ENCODE measurements around the gene FHAD1.

FHAD1 gene

GRCh38 chr1:15337656-15338402, 90.8 kb downstream of the FHAD1 start:
- Histone ChIP-seq H3K27ac (ENCODE audit: low read depth, low read length) (no peak overlapping the region), H3K9me2 (replicated peaks; ENCODE audit: control insufficient read depth, low read length) (no peaks in the 10 kb centered on the region)
- no peak for TF ChIP-seq CTCF (IDR thresholded peaks at IDR 0.05; ENCODE audit: low read depth, low read length, poor library complexity, severe bottlenecking)
- TF ChIP-seq EZH2phosphoT487 (IDR thresholded peaks at IDR 0.05; ENCODE audit: borderline replicate concordance, low read length): no peak

GRCh38 chr1:15339570-15339969, 92.5 kb downstream of the FHAD1 start:
- H3K4me3 ChIP-seq (ENCODE audit: low read length): no peak overlapping the region
- no peaks in the 10 kb centered on the region for H3K9me3 ChIP-seq (ENCODE audit: control insufficient read depth, insufficient read depth, low read length)
- H3K27me3 ChIP-seq (ENCODE audit: control insufficient read depth, low read length): peaks cover 2% of the 10 kb centered on the region; the same call in 1 of the 2 replicates
- H4K20me1 ChIP-seq (ENCODE audit: control insufficient read depth, insufficient read depth, low read depth, low read length): no peaks in the 10 kb centered on the region
- 0 out of 2 replicates have a peak, but pooled peaks cover 5% of the 10 kb centered on the region for H3K4me1 ChIP-seq (ENCODE audit: control insufficient read depth, low read length)
- no peaks in the 10 kb centered on the region for H3F3A ChIP-seq (ENCODE audit: control insufficient read depth, insufficient read depth)
- H3K9me2 ChIP-seq (replicated peaks; ENCODE audit: control insufficient read depth, low read length): no peaks in the 10 kb centered on the region
- no peak overlapping the region for H3K4me2 ChIP-seq (ENCODE audit: low read length)
- H3K36me3 ChIP-seq (ENCODE audit: control insufficient read depth, low read length): no peaks in the 10 kb centered on the region
- no peaks in the 10 kb centered on the region for H3K79me2 ChIP-seq (ENCODE audit: control insufficient read depth, low read length)
- TF ChIP-seq EZH2phosphoT487 (IDR thresholded peaks at IDR 0.05; ENCODE audit: borderline replicate concordance, low read length) (no peak), CTCF (IDR thresholded peaks at IDR 0.05; ENCODE audit: low read depth, low read length, poor library complexity, severe bottlenecking) (no peak)
- no peak overlapping the region for H3K27ac ChIP-seq (ENCODE audit: low read depth, low read length)

More at GRCh38 chr1:15337656-15338402, 90.8 kb downstream of the FHAD1 start:
- Histone ChIP-seq H4K20me1 (ENCODE audit: control insufficient read depth, insufficient read depth, low read depth, low read length) (no peaks in the 10 kb centered on the region), H3K36me3 (ENCODE audit: control insufficient read depth, low read length) (no peaks in the 10 kb centered on the region), H3F3A (ENCODE audit: control insufficient read depth, insufficient read depth) (no peaks in the 10 kb centered on the region), H3K9me3 (ENCODE audit: control insufficient read depth, insufficient read depth, low read length) (no peaks in the 10 kb centered on the region), H3K79me2 (ENCODE audit: control insufficient read depth, low read length) (no peaks in the 10 kb centered on the region), H3K4me1 (ENCODE audit: control insufficient read depth, low read length) (0 out of 2 replicates have a peak, but pooled peaks cover 5% of the 10 kb centered on the region), H3K4me3 (ENCODE audit: low read length) (no peak overlapping the region), H3K4me2 (ENCODE audit: low read length) (no peak overlapping the region), H3K27me3 (ENCODE audit: control insufficient read depth, low read length) (no peaks in the 10 kb centered on the region)

- no peak overlapping the region for H3K4me3 ChIP-seq (ENCODE audit: low read length)
- no peaks in the 10 kb centered on the region for H3K9me2 ChIP-seq (replicated peaks; ENCODE audit: control insufficient read depth, low read length)
- H3K27me3 ChIP-seq (ENCODE audit: control insufficient read depth, low read length): peaks cover 2% of the 10 kb centered on the region; the same call in 1 of the 2 replicates
- H3K36me3 ChIP-seq (ENCODE audit: control insufficient read depth, low read length): no peaks in the 10 kb centered on the region
- H3K9me3 ChIP-seq (ENCODE audit: control insufficient read depth, insufficient read depth, low read length): no peaks in the 10 kb centered on the region
- H3K4me1 ChIP-seq (ENCODE audit: control insufficient read depth, low read length): 0 out of 2 replicates have a peak, but pooled peaks cover 5% of the 10 kb centered on the region
- H4K20me1 ChIP-seq (ENCODE audit: control insufficient read depth, insufficient read depth, low read depth, low read length): no peaks in the 10 kb centered on the region
- no peak overlapping the region for H3K4me2 ChIP-seq (ENCODE audit: low read length)
- H3F3A ChIP-seq (ENCODE audit: control insufficient read depth, insufficient read depth): no peaks in the 10 kb centered on the region
- H3K27ac ChIP-seq (ENCODE audit: low read depth, low read length): no peak overlapping the region
- no peaks in the 10 kb centered on the region for H3K79me2 ChIP-seq (ENCODE audit: control insufficient read depth, low read length)
- TF ChIP-seq EZH2phosphoT487 (IDR thresholded peaks at IDR 0.05; ENCODE audit: borderline replicate concordance, low read length) (no peak), CTCF (IDR thresholded peaks at IDR 0.05; ENCODE audit: low read depth, low read length, poor library complexity, severe bottlenecking) (no peak)
Measured at GRCh38 chr1:15341228-15341627, 94.2 kb downstream of the FHAD1 start.
